Endodermal cell (in vitro differentiated cells): Measurements from ENCODE around the gene IL36B. TPM values are rescaled to one million over a fixed set of nuclear protein-coding genes. Genes with fewer than 3 reads are reported as not detected.

ENCODE experiments used
- DNase-seq: peaks from one replicate; pipeline ENCODE4 v3.0.0-alpha.2; 2017
- H3K27ac ChIP-seq: 2 replicates; pipeline ENCODE4 v1.5.1; 2013; ENCODE audit warnings: mild to moderate bottlenecking, low read depth, low read length, moderate library complexity
- H3K27me3 ChIP-seq: 2 replicates; pipeline ENCODE4 v1.6.1; 2013; ENCODE audit warnings: mild to moderate bottlenecking, low read length, moderate library complexity; ENCODE audit not compliant: insufficient read depth, control insufficient read depth, poor library complexity, severe bottlenecking
- H3K36me3 ChIP-seq: 2 replicates; pipeline ENCODE4 v1.7.0; 2013; ENCODE audit warnings: mild to moderate bottlenecking, low read length, moderate library complexity; ENCODE audit not compliant: control insufficient read depth, insufficient read depth
- H3K4me1 ChIP-seq: one replicate; pipeline ENCODE4 v1.7.0; 2013; ENCODE audit warnings: low read length; ENCODE audit not compliant: control insufficient read depth, insufficient read depth
- H3K4me3 ChIP-seq: 2 replicates; pipeline ENCODE4 v1.5.1; 2013; ENCODE audit warnings: mild to moderate bottlenecking, low read length, moderate library complexity
- H3K9ac ChIP-seq: 2 replicates; pipeline ENCODE4 v1.6.1; 2013; ENCODE audit warnings: mild to moderate bottlenecking, low read length, moderate library complexity; ENCODE audit not compliant: poor library complexity, severe bottlenecking; ENCODE audit errors: extremely low read depth
- H3K9me3 ChIP-seq: 2 replicates; pipeline ENCODE4 v1.6.1; 2013; ENCODE audit warnings: mild to moderate bottlenecking, low read length, moderate library complexity; ENCODE audit not compliant: control insufficient read depth
- H3K27ac Mint-ChIP-seq: 2 replicates; pipeline ENCODE4 v1.8.0; 2020; ENCODE audit warnings: mixed read lengths
- H3K27me3 Mint-ChIP-seq: 2 replicates; pipeline ENCODE4 v1.8.0; 2021; ENCODE audit warnings: mild to moderate bottlenecking, mixed read lengths; ENCODE audit not compliant: insufficient read depth
- H3K36me3 Mint-ChIP-seq: 2 replicates; pipeline ENCODE4 v1.8.0; 2020; ENCODE audit warnings: low read depth, mixed read lengths
- H3K4me1 Mint-ChIP-seq: 2 replicates; pipeline ENCODE4 v1.8.0; 2020; ENCODE audit warnings: mixed read lengths
- H3K4me3 Mint-ChIP-seq: 2 replicates; pipeline ENCODE4 v1.8.0; 2020; ENCODE audit warnings: mild to moderate bottlenecking, moderate library complexity, mixed read lengths
- H3K9me3 Mint-ChIP-seq: 2 replicates; pipeline ENCODE4 v1.8.0; 2020; ENCODE audit warnings: mild to moderate bottlenecking, mixed read lengths
- WGBS, 2 experiments: methylation state at CpG; one replicate each; pipeline versions ENCODE4 v1.1.5 to v1.1.7; 2013; ENCODE audit warnings: missing lambda C conversion rate in 2 of 2, mixed read lengths in 1 of 2; ENCODE audit not compliant: insufficient coverage in 1 of 2, insufficient read length in 1 of 2; 5-methylcytosine and 5-hydroxymethylcytosine counted together
- total RNA-seq, 2 donors: library from RNA; stranded (reverse); fragmentation: NEBNext Ultra II Directional in 1 of 2; extraction: Animal tissue kit (Norgen Biotek cat#: 25700) in 1 of 2; gene quantifications; 2 replicates in 1 of 2; 3 replicates in 1 of 2; pipeline ENCODE4 v1.2.1, GENCODE V29; 2021
- TF ChIP-seq, protein P1 (sequence below): fragments of 200-600 bp; sonication (generic); conservative IDR thresholded peaks from 2 replicates; pipeline ENCODE4 v1.5.0; 2021; ENCODE audit warnings: antibody characterized with exemption, mild to moderate bottlenecking

Gene IL36B
- total RNA-seq, 2 donors from 2014 or later, result not detected

DNA sequence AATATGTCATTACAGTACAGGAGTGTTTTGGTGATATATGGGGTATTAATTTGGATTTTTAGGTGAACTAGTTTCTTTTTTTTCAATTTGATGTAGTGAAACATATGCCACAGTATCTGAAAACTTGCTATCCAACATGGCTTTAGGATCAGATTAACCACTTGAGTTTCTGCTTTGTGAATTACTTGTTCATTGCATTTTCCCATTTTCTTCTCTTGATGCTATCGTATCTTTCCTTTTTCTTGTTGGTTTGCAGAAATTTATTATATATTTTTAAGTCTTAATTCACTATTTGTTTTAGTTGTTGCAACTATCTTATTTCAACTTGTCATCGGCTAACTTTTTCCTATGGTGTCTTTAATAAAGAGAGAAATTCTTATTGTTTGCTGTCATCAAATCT is 38.6 kb downstream of the IL36B start:
- H3K27me3 Mint-ChIP-seq, result peaks cover 39% of the 10 kb centered on the region
- no peak overlapping the region for H3K9ac ChIP-seq
- no peaks in the 10 kb centered on the region for H3K4me1 Mint-ChIP-seq
- no peak overlapping the region for H3K27ac Mint-ChIP-seq
- H3K9me3 ChIP-seq, result no peaks in the 10 kb centered on the region
- no peak overlapping the region for H3K4me3 Mint-ChIP-seq
- no peaks in the 10 kb centered on the region for H3K36me3 ChIP-seq
- WGBS, 2 experiments, result no CpG with 5 or more reads among the region's 2 CpGs
- peaks cover 6% of the 10 kb centered on the region for H3K9me3 Mint-ChIP-seq
- TF ChIP-seq, protein P1, sequence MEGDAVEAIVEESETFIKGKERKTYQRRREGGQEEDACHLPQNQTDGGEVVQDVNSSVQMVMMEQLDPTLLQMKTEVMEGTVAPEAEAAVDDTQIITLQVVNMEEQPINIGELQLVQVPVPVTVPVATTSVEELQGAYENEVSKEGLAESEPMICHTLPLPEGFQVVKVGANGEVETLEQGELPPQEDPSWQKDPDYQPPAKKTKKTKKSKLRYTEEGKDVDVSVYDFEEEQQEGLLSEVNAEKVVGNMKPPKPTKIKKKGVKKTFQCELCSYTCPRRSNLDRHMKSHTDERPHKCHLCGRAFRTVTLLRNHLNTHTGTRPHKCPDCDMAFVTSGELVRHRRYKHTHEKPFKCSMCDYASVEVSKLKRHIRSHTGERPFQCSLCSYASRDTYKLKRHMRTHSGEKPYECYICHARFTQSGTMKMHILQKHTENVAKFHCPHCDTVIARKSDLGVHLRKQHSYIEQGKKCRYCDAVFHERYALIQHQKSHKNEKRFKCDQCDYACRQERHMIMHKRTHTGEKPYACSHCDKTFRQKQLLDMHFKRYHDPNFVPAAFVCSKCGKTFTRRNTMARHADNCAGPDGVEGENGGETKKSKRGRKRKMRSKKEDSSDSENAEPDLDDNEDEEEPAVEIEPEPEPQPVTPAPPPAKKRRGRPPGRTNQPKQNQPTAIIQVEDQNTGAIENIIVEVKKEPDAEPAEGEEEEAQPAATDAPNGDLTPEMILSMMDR, result no peak
- H3K4me1 ChIP-seq, result no peaks in the 10 kb centered on the region
- H3K27me3 ChIP-seq, result peaks cover 68% of the 10 kb centered on the region
- no peak for DNase-seq
- no peaks in the 10 kb centered on the region for H3K36me3 Mint-ChIP-seq
- H3K4me3 ChIP-seq, result no peak overlapping the region
- H3K27ac ChIP-seq, result no peak overlapping the region

DNA sequence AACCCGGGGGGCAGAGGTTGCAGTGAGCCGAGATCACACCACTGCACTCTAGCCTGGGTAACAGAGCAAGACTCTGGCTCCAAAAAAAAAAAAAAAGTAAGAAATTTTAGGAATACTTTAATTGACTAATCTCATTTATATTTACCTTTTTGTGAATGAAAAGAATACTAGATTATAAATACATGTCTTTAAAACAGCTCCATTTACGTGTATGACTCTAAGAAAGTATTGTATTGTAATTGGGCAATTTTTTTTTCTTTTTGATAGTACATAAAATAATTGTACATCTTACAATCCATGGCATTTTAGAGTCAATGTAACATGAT is 39.4 kb downstream of the IL36B start:
- 85% methylated on average over 2 of the region's 3 CpGs; no CpG with 5 or more reads in 1 of the 2 experiments for WGBS, 2 experiments
- no peak overlapping the region for H3K9ac ChIP-seq
- H3K4me3 Mint-ChIP-seq, result no peak overlapping the region
- H3K27ac Mint-ChIP-seq, result no peak overlapping the region
- H3K27me3 ChIP-seq, result peaks cover 60% of the 10 kb centered on the region
- no peak overlapping the region for H3K27ac ChIP-seq
- H3K4me3 ChIP-seq, result no peak overlapping the region
- DNase-seq, result no peak
- no peaks in the 10 kb centered on the region for H3K9me3 ChIP-seq
- H3K9me3 Mint-ChIP-seq, result no peaks in the 10 kb centered on the region
- H3K4me1 ChIP-seq, result no peaks in the 10 kb centered on the region
- TF ChIP-seq, protein P1, result no peak
- H3K36me3 Mint-ChIP-seq, result no peaks in the 10 kb centered on the region
- no peaks in the 10 kb centered on the region for H3K36me3 ChIP-seq
- peaks cover 33% of the 10 kb centered on the region for H3K27me3 Mint-ChIP-seq
- no peaks in the 10 kb centered on the region for H3K4me1 Mint-ChIP-seq

DNA sequence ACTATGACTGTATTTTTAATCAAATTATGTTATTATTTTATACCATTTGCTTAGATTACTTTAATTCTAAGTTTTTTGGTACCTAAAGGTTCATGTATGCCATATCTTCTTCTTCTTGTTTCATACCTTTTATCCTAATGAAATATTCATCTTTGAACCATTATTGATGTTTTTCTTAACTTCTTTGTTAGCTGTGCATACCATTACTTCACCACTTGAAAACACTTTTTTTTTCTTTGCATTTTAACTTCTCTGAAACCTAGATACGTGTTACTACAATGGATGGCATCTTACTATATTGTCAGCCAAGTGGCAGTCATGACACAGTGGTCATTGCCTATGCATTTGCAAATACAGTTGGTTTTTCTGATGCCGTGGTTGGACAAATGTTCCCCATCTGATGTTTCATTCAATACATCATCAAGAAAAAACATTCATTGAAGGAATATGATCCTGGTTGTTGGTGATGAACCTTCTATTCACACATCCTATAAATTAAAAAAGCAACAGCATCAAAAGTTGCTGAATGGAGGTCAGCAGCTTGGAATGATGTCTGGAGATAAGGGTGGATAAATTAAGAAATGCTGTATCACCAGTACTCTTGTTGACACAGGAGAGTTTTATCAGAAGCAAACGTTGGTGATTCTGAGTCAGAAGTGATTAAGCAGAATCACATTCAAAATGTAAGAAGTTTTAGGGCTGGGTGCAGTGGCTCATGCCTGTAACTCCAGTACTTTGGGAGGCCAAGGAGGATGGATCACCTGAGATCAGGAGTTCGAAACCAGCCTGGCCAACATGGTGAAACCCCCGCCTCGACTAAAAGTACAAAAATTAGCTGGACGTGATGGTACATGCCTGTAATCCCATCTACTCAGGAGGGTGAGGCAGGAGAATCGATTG is 40.0 kb downstream of the IL36B start:
- no peaks in the 10 kb centered on the region for H3K9me3 Mint-ChIP-seq
- H3K4me1 Mint-ChIP-seq, result no peaks in the 10 kb centered on the region
- Histone ChIP-seq H3K27ac (no peak overlapping the region), H3K4me1 (no peaks in the 10 kb centered on the region), H3K27me3 (peaks cover 54% of the 10 kb centered on the region), H3K4me3 (no peak overlapping the region), H3K9ac (no peak overlapping the region), H3K9me3 (no peaks in the 10 kb centered on the region), H3K36me3 (no peaks in the 10 kb centered on the region)
- H3K27me3 Mint-ChIP-seq, result peaks cover 27% of the 10 kb centered on the region
- H3K4me3 Mint-ChIP-seq, result no peak overlapping the region
- DNase-seq, result no peak
- H3K27ac Mint-ChIP-seq, result no peak overlapping the region
- TF ChIP-seq, protein P1, result no peak
- 64 to 85% methylated on average over 7 to 8 of the region's 8 CpGs for WGBS, 2 experiments
- no peaks in the 10 kb centered on the region for H3K36me3 Mint-ChIP-seq
